Measurements from ENCODE around the gene FRRS1L.

Gene FRRS1L

GRCh38 chr9:109094268-109094667 lies 72.8 kb downstream of the FRRS1L start:
- Histone ChIP-seq H3K4me2 (ENCODE audit: low read length) (no peak overlapping the region), H3K4me3 (ENCODE audit: low read depth, low read length, poor library complexity, severe bottlenecking) (no peak overlapping the region), H3K27me3 (ENCODE audit: insufficient read depth, low read length) (no peaks in the 10 kb centered on the region), H3K9me2 (ENCODE audit: low read depth, low read length) (no peaks in the 10 kb centered on the region), H3K79me2 (ENCODE audit: insufficient read depth, low read length) (peaks cover 26% of the 10 kb centered on the region), H4K20me1 (ENCODE audit: insufficient read depth, low read length) (no peaks in the 10 kb centered on the region), H3F3A (ENCODE audit: insufficient read depth, low read length) (no peaks in the 10 kb centered on the region; the same call in 1 of the 2 replicates), H3K36me3 (ENCODE audit: insufficient read depth, low read length) (peaks cover 73% of the 10 kb centered on the region), H3K4me1 (ENCODE audit: insufficient read depth, low read length, severe bottlenecking) (peaks cover 11% of the 10 kb centered on the region), H2AFZ (ENCODE audit: low read length) (no peak overlapping the region), H3K9ac (ENCODE audit: low read length) (no peak overlapping the region), H3K9me3 (ENCODE audit: low read length) (no peaks in the 10 kb centered on the region), H3K27ac (ENCODE audit: low read depth, low read length, poor library complexity, severe bottlenecking) (no peak overlapping the region)
- no peak for TF ChIP-seq CTCF (IDR thresholded peaks at IDR 0.05; ENCODE audit: low read length)
- no peak for TF ChIP-seq EZH2 (IDR thresholded peaks at IDR 0.05; ENCODE audit: borderline replicate concordance, low read length)

- Histone ChIP-seq H3K4me1 (ENCODE audit: insufficient read depth, low read length, severe bottlenecking) (no peaks in the 10 kb centered on the region), H3K79me2 (ENCODE audit: insufficient read depth, low read length) (peaks cover 9% of the 10 kb centered on the region), H3K36me3 (ENCODE audit: insufficient read depth, low read length) (peaks cover 83% of the 10 kb centered on the region), H3K9me3 (ENCODE audit: low read length) (no peaks in the 10 kb centered on the region), H3K9me2 (ENCODE audit: low read depth, low read length) (no peaks in the 10 kb centered on the region), H3K27ac (ENCODE audit: low read depth, low read length, poor library complexity, severe bottlenecking) (no peak overlapping the region), H3K4me2 (ENCODE audit: low read length) (no peak overlapping the region), H3F3A (ENCODE audit: insufficient read depth, low read length) (no peaks in the 10 kb centered on the region; the same call in 1 of the 2 replicates), H2AFZ (ENCODE audit: low read length) (no peak overlapping the region), H3K27me3 (ENCODE audit: insufficient read depth, low read length) (no peaks in the 10 kb centered on the region), H3K4me3 (ENCODE audit: low read depth, low read length, poor library complexity, severe bottlenecking) (no peak overlapping the region), H3K9ac (ENCODE audit: low read length) (no peak overlapping the region), H4K20me1 (ENCODE audit: insufficient read depth, low read length) (no peaks in the 10 kb centered on the region)
- TF ChIP-seq CTCF (IDR thresholded peaks at IDR 0.05; ENCODE audit: low read length) (no peak), EZH2 (IDR thresholded peaks at IDR 0.05; ENCODE audit: borderline replicate concordance, low read length) (no peak)
Measured at GRCh38 chr9:109092587-109092986, 74.5 kb downstream of the FRRS1L start.

- no peak overlapping the region for H3K4me2 ChIP-seq (ENCODE audit: low read length)
- peaks cover 83% of the 10 kb centered on the region for H3K36me3 ChIP-seq (ENCODE audit: insufficient read depth, low read length)
- no peaks in the 10 kb centered on the region for H3K4me1 ChIP-seq (ENCODE audit: insufficient read depth, low read length, severe bottlenecking)
- H3K27ac ChIP-seq (ENCODE audit: low read depth, low read length, poor library complexity, severe bottlenecking) = no peak overlapping the region
- H3F3A ChIP-seq (ENCODE audit: insufficient read depth, low read length) = no peaks in the 10 kb centered on the region; the same call in 1 of the 2 replicates
- no peak for TF ChIP-seq CTCF (IDR thresholded peaks at IDR 0.05; ENCODE audit: low read length)
- no peak for TF ChIP-seq EZH2 (IDR thresholded peaks at IDR 0.05; ENCODE audit: borderline replicate concordance, low read length)
- H3K4me3 ChIP-seq (ENCODE audit: low read depth, low read length, poor library complexity, severe bottlenecking) = no peak overlapping the region
- H3K79me2 ChIP-seq (ENCODE audit: insufficient read depth, low read length) = peaks cover 5% of the 10 kb centered on the region
- H3K9me3 ChIP-seq (ENCODE audit: low read length) = no peaks in the 10 kb centered on the region
- H2AFZ ChIP-seq (ENCODE audit: low read length) = no peak overlapping the region
- no peaks in the 10 kb centered on the region for H3K27me3 ChIP-seq (ENCODE audit: insufficient read depth, low read length)
- H4K20me1 ChIP-seq (ENCODE audit: insufficient read depth, low read length) = no peaks in the 10 kb centered on the region
- no peaks in the 10 kb centered on the region for H3K9me2 ChIP-seq (ENCODE audit: low read depth, low read length)
- H3K9ac ChIP-seq (ENCODE audit: low read length) = no peak overlapping the region
Measured at GRCh38 chr9:109092051-109092580, 74.9 kb downstream of the FRRS1L start.

Data from OCI-LY1 (cell line).